Peyer's patch (tissue), 4 donors: ENCODE data around the gene AOAH. TPM values are rescaled to one million over a fixed set of nuclear protein-coding genes. Genes with fewer than 3 reads are reported as not detected.

Experiments
- DNase-seq, 3 donors: peaks; one replicate each; pipeline ENCODE4 v3.0.0-alpha.2; 2017 to 2019
- H3K27ac ChIP-seq, 4 donors: fragments of 200-600 bp; sonication (generic); one replicate each; pipeline ENCODE4 v1.5.1; 2016 to 2019
- H3K27me3 ChIP-seq, 2 donors: fragments of 200-600 bp; sonication (generic); one replicate each; pipeline ENCODE4 v1.5.1; 2019
- H3K36me3 ChIP-seq, 3 donors: fragments of 200-600 bp; sonication (generic); one replicate each; pipeline ENCODE4 v1.5.1; 2016 to 2019
- H3K4me1 ChIP-seq, 4 donors: fragments of 200-600 bp; sonication (generic); one replicate each; pipeline ENCODE4 v1.5.1; 2016 to 2019
- H3K4me3 ChIP-seq, 4 donors: fragments of 200-600 bp; sonication (generic); 1 replicate in 3 of 4; 2 replicates in 1 of 4; pipeline ENCODE4 v1.5.1; 2016 to 2019; ENCODE audit warnings: mild to moderate bottlenecking in 1 of 4
- H3K9me3 ChIP-seq, 4 donors: fragments of 200-600 bp; sonication (generic); one replicate each; pipeline ENCODE4 v1.5.1; 2016 to 2019; ENCODE audit warnings: mild to moderate bottlenecking in 1 of 4
- POLR2A ChIP-seq, 2 donors: fragments of 450-650 bp; IDR thresholded peaks; one replicate each; pipeline ENCODE4 v1.5.1; 2017; ENCODE audit warnings: antibody characterized with exemption in 2 of 2, mild to moderate bottlenecking in 2 of 2, moderate library complexity in 2 of 2
- total RNA-seq, 4 donors: library from RNA; depleted of rRNA; stranded (reverse); fragments of >200 nt; gene quantifications; one replicate each; pipeline ENCODE4 v1.1.0, GENCODE V29; 2016
- TF ChIP-seq, protein P1 (sequence below), 6 experiments: fragments of 450-650 bp in 4 of 6; fragments of 200-600 bp in 2 of 6; sonication (generic) in 1 of 6; IDR thresholded peaks; one replicate each; pipeline ENCODE4 v1.5.1; 2017 to 2019; ENCODE audit warnings: antibody characterized with exemption in 6 of 6, mild to moderate bottlenecking in 3 of 6, moderate library complexity in 1 of 6

The AOAH gene
- total RNA-seq, 4 donors from 2014 or later, result 33.3 to 60.2 (median 43.6) TPM

DNA sequence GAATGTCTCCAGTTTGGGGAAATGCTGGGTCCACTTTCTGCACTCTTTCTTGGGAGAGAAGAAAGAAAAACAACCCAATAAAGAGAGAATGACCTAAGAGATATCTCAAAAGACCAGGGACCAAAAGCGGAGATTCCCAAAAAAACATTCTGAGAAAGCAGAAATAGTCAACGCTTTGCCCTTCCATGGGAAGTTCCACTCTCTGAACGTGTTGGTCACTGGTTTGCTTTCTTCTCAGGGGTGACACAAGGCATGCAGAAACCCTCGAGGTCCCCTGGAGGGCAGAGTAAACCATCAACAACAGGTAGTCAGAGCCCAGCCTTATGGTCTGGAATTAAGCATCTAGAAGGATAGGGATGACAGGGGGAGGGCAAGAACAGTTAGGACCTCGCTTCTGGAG lies 26.2 kb upstream of the AOAH start:
- no peak for TF ChIP-seq POLR2A (IDR thresholded peaks at IDR 0.05)
- TF ChIP-seq, protein P1, sequence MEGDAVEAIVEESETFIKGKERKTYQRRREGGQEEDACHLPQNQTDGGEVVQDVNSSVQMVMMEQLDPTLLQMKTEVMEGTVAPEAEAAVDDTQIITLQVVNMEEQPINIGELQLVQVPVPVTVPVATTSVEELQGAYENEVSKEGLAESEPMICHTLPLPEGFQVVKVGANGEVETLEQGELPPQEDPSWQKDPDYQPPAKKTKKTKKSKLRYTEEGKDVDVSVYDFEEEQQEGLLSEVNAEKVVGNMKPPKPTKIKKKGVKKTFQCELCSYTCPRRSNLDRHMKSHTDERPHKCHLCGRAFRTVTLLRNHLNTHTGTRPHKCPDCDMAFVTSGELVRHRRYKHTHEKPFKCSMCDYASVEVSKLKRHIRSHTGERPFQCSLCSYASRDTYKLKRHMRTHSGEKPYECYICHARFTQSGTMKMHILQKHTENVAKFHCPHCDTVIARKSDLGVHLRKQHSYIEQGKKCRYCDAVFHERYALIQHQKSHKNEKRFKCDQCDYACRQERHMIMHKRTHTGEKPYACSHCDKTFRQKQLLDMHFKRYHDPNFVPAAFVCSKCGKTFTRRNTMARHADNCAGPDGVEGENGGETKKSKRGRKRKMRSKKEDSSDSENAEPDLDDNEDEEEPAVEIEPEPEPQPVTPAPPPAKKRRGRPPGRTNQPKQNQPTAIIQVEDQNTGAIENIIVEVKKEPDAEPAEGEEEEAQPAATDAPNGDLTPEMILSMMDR (IDR thresholded peaks at IDR 0.05), result no peak
- H3K27ac ChIP-seq, result no peak overlapping the region
- no peaks in the 10 kb centered on the region for H3K36me3 ChIP-seq
- no peaks in the 10 kb centered on the region for H3K4me1 ChIP-seq
- no peak for DNase-seq
- no peaks in the 10 kb centered on the region for H3K9me3 ChIP-seq
- H3K27me3 ChIP-seq, result no peaks in the 10 kb centered on the region
- H3K4me3 ChIP-seq, result no peak overlapping the region

DNA sequence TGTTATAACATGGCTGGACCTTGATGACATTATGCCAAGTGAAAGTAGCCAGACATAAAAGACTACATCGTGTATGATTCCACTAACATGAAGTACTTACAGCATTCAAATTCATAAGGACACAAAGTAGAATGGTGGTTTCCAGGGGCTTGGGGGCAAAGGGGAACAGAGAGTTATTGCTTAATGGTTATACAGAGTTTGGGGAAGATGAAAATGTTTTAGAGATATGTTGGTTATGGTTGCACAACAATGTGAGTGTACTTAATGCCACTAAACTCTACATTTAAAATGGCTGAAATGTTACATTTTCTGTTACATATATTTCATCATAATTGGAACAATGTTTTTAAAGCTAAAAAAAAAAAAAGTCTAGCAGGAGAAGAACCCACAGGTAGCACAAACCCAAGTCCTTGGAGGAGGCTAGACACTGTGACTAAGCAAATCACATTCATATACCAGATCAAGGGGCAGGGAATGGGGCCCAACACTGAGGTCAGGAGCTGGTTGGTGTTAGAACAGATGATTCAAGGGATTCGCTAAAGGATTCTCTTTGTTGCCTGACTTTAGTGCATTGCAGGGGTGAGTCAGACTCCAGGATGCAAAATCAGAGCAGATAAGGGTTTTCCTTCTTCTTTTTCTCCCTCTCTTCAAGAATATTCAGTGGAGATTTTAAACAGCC lies 25.1 kb upstream of the AOAH start:
- Histone ChIP-seq H3K4me3 (no peak overlapping the region), H3K27me3 (no peaks in the 10 kb centered on the region), H3K9me3 (no peaks in the 10 kb centered on the region), H3K4me1 (no peaks in the 10 kb centered on the region), H3K27ac (no peak overlapping the region), H3K36me3 (no peaks in the 10 kb centered on the region)
- TF ChIP-seq POLR2A (IDR thresholded peaks at IDR 0.05), result no peak
- TF ChIP-seq, protein P1 (IDR thresholded peaks at IDR 0.05), result no peak
- no peak for DNase-seq

DNA sequence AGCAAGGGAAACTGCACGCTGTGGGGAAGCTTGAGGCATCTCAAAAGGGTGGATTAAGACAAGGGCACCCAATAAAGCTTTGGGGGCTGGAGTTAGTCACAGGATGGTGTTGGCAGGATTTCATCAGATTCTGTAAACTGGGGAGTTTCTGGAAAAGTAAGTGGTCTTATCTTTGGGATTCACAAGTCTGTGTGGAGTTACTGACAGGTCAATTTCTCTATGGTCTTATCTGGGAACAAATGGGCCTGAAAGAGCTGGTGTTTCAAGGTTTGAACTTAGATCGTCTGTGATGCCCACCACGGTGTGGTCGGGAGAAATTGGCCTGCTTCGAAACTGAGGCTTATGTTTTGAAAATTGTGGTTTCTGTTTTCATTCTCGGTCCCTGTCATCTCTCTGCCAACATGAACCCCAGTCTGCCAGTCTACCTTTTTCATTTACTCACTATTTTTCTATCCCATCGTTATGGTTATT lies 23.8 kb upstream of the AOAH start:
- H3K4me1 ChIP-seq, result no peaks in the 10 kb centered on the region
- H3K9me3 ChIP-seq, result no peaks in the 10 kb centered on the region
- TF ChIP-seq, protein P1 (IDR thresholded peaks at IDR 0.05), result no peak
- TF ChIP-seq POLR2A (IDR thresholded peaks at IDR 0.05), result no peak
- H3K27ac ChIP-seq, result no peak overlapping the region
- H3K36me3 ChIP-seq, result no peaks in the 10 kb centered on the region
- DNase-seq, result no peak
- H3K4me3 ChIP-seq, result no peak overlapping the region
- H3K27me3 ChIP-seq, result no peaks in the 10 kb centered on the region

DNA sequence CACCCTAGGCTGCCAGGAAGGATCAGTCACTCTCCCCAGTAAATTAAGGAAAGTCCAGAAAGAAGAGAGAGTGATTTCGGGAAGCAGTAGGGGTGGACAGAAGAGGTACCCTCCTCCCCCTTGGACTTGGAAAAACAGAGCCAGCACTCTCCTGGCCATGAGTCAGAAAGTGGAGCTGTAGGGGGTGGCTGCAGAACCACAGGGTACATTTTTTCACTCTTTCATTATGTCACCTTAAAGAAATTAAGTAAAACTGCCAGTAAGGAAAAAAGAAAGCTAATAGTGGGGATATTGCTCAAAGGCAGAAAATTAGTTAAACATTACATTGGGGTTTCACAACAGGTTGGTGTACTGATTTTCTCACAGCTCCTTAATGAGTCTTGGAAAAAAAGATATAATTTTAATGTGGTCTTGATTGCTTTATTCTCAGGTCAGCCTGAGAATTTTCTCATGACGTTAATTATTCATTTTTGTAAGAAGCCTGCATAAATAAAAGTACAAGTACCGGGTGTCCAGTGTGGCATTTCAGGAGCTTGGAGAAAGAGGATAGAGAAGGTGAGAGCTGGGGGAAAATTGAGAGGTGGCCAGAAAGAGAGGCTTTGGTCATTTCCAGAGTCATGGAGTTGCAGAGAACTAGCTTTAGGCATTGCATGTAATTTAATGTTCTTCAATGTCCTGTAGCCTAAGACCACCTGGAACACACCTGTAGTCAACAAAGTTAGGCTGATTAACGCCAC lies 23.2 kb upstream of the AOAH start:
- DNase-seq, result no peak
- no peaks in the 10 kb centered on the region for H3K36me3 ChIP-seq
- H3K27ac ChIP-seq, result no peak overlapping the region
- no peaks in the 10 kb centered on the region for H3K4me1 ChIP-seq
- no peaks in the 10 kb centered on the region for H3K9me3 ChIP-seq
- no peak overlapping the region for H3K4me3 ChIP-seq
- TF ChIP-seq, protein P1 (IDR thresholded peaks at IDR 0.05), result no peak
- no peak for TF ChIP-seq POLR2A (IDR thresholded peaks at IDR 0.05)
- no peaks in the 10 kb centered on the region for H3K27me3 ChIP-seq

DNA sequence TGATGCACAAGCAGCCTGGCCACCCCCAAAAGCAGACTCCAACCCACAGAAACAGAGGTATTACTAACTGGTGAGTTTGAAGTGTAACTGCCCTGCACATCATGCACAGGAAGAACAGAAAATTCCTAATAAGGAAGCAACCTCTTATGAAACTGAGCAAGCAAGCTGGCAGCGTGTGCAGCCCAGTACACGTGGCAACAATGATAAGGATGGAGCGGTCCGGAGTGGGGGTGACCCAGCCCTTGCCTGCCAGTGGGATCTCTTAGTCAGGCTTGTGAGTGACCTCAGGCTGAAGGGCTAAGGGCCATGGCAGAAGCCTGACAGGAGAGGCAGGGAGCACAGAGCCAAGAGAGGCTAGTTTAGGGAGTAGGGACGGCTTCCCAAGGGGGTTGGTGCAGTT lies 22.1 kb upstream of the AOAH start:
- DNase-seq, result no peak
- H3K27ac ChIP-seq, result no peak overlapping the region
- no peaks in the 10 kb centered on the region for H3K27me3 ChIP-seq
- H3K9me3 ChIP-seq, result no peaks in the 10 kb centered on the region
- H3K36me3 ChIP-seq, result no peaks in the 10 kb centered on the region
- no peaks in the 10 kb centered on the region for H3K4me1 ChIP-seq
- no peak for TF ChIP-seq POLR2A (IDR thresholded peaks at IDR 0.05)
- TF ChIP-seq, protein P1 (IDR thresholded peaks at IDR 0.05), result no peak
- H3K4me3 ChIP-seq, result no peak overlapping the region
